GM18858 (cell line): Measurements from ENCODE around the gene PRSS23.

Experiments
- ATAC-seq: cut with Tn5 transposase; IDR thresholded peaks from one replicate; pipeline ENCODE4 v1.9.1; 2021; ENCODE audit not compliant: unreplicated experiment

The PRSS23 gene

DNA sequence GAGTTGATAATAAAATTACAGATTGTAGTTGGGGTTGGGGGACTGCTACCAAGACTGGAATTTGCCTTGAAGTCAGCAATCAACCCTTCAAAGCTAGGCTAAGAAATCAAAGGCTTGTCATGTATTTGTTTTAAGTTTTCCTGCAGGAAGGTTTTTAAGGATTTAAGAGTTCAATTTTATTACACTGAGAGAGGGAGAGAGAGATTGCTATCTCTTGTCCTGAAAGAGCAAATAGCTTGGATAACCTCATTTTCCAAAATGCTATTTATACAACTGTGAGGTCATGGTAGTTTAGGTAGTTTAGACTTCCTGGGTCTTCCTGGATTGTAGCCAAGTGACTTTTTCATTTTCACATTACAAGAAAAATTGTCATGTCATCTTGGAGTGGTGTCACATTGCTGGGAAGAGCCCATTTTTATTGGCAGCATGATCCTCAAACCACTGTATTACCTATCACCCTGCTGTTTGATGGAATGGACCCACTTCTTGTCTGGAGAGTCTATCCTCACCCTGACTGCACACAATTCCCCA is 10.1 kb upstream of the PRSS23 start:
- no peak for ATAC-seq

- ATAC-seq = no peak
Measured at GRCh38 chr11:86790867-86791849, 9.2 kb upstream of the PRSS23 start.

DNA sequence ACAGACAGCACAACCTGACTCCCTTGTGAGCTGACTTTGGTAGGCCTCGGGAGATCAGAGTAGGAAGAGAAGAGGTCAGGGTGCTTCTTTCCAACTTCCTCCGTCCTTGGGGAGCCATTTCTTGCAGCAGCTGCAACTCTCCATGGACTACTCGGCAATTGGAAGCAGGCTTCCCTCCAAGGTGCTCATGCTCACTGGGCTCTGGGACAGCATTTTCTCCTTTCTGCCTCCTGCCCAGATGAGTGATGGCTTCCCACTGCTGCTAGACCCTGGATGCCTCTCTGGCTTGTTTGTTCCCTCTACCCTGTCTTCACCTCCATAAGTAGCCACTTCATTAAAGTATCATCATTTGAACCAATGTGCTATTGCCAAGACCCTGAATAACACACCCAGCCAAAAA is 8.2 kb upstream of the PRSS23 start:
- no peak for ATAC-seq

DNA sequence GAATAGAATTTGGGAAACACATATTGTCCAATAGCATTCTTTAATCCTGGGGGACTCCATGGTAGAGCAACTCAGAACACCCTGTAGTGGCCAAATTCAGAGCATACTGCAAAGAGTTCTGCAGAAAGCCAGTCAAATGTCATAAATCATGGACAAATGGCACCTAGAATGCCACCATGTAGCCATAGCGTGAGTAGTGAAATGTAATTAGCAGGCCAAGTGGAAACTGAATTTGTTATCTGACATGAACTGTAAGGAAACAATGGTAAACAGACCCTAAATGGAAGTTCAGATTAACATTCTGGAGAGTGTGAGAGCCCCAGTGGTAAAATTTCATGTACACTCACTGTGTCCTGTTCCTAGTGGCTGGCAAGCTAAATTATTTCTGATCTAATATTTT is 7.0 kb upstream of the PRSS23 start:
- ATAC-seq = no peak

GRCh38 chr11:86795511-86795910 is 4.8 kb upstream of the PRSS23 start:
- no peak for ATAC-seq

GRCh38 chr11:86795949-86796348 is 4.4 kb upstream of the PRSS23 start:
- no peak for ATAC-seq

DNA sequence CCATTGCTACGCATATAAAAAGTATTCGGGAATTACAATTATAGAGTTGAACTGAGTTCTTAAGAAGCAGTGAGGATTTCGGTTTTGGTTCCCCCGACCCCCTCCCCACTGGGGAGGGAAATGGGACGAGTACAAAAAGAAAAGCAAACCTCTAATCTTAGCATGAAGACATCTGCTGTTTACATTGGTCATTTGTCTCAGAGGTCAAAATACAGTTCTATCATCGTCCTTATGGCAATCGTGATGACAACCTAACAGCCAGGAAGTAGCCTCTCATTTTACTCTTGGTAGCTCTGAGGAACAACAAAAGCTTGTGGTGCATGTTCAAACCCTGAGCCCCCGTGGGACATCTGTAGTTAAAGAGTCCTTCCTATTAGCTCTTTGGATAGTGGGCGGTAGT is 3.2 kb upstream of the PRSS23 start:
- no peak for ATAC-seq

DNA sequence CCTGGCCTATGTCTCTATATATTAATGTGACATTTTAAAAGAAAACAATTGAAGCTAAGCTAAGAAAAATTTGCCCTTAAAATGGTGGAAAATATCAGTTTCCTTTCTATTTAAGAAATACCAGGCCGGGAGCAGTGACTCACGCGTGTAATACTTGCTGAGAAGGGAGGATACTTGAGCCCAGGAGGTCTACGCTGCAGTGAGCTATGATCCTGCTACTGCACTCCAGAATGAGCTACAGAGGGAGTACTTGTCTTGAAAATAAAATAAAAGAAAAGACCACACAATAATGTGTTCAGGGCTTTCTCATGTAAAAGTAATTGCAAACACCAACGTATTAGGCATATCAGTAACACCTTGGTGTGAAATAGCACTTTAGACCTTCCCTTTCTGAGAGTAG is 1.4 kb upstream of the PRSS23 start:
- ATAC-seq = no peak

DNA sequence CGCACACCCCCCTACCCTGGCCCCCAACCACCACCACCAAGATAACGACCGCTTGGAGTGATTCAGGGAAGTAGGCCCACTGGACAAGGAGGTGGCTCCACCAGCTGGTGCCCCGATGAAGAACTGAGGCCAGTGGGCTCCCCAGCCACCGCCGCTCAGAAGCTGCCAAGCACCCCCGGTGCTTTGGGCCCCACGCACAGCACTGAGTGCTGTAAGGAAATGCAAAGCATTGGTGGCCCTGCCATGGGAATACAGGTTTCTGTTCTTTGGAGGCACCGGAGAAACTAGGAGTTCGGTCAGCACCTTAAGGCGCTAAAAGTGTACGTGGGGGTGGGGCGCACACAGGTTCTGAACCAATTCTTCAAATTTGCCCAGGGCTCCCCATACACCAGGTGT is 664 bp upstream of the PRSS23 start:
- no peak for ATAC-seq

GRCh38 chr11:86800960-86801272 is 574 bp downstream of the PRSS23 start:
- no peak for ATAC-seq

DNA sequence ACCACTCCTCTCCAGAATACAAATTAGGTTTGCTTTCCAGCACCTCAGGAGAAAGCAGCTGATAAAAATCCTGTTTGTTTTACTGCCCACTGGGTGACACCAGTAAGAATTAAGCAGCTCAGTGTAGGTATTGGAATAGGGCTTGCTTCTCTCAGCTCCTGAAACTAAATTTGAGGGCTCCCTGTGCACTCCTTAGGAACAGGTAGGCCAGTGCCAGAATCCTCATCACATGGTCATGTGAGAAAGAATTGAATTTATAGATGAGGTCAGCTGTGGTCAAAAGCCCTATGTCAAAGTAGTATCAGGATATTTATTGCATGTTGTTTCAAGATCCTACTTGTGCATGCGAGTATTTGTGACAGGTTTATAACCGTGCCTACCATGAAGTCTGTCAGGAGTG is 1.0 kb downstream of the PRSS23 start:
- no peak for ATAC-seq

DNA sequence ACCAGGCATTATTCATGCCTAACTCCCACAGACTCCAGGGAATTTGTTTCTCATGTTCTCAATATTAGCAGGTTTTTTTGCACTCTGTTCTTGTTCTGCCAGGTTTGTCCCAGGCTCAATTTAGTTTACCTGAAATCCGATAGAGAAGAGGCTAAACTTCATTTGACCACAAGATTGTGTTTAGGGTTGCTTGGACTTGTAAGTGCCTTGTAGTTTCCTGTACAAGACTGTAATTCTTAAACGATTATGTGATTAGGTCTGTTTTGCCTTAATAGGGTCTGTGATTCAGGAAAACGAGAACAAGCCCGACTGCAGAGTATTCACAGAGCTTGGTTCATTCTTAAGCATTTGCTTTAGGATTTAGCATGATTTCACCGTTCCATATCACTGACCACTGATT is 1.8 kb downstream of the PRSS23 start:
- ATAC-seq = no peak

DNA sequence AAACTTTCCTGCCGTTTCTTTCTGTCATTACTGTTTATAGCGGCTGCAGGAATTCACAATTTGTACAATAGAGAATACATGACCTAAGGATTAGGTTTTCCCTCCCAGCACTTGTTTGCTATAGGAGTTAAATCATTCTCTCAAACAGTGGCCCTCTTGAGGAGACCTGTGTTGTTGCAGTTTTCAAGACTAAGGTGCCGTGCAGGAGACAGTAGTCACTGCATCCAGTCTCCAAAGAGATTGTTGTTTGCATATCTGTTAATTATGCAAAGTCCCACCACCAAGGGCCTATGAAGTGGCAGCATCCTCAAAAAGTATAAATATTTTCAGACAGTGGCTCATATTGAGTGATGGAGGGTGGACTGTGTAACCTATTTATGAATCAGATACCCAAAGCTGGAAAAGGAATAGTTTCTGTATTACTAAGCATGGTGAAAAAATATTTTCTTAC is 2.3 kb downstream of the PRSS23 start:
- ATAC-seq = no peak

- ATAC-seq = no peak
Measured at GRCh38 chr11:86803136-86804045, 3.0 kb downstream of the PRSS23 start.

GRCh38 chr11:86804951-86805350 is 4.6 kb downstream of the PRSS23 start:
- ATAC-seq = no peak

DNA sequence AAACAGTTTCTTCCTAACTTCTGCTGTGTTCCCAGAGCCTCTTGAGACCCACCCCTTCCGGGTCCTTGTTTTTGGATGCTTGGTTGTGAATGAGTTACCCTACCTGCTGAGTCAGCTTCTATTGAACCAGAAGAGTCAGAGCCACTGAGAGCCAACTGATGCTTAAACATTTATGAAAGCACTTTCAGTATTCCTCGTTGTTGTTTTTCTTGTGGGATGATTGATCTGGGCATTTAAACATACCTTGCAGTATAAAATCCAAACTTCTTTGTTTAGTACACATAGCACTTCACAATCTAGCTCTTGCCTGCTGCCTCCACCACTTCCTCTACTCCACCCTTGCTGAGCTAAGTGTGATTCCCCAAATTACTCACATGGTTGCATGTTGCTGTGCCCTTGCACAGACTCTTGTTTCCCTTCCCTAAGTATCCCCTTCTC is 5.5 kb downstream of the PRSS23 start:
- peak; percentile 95 for ATAC-seq

GRCh38 chr11:86806903-86807302 is 6.6 kb downstream of the PRSS23 start:
- no peak for ATAC-seq

- ATAC-seq = no peak
Measured at GRCh38 chr11:86807360-86807759, 7.0 kb downstream of the PRSS23 start.

DNA sequence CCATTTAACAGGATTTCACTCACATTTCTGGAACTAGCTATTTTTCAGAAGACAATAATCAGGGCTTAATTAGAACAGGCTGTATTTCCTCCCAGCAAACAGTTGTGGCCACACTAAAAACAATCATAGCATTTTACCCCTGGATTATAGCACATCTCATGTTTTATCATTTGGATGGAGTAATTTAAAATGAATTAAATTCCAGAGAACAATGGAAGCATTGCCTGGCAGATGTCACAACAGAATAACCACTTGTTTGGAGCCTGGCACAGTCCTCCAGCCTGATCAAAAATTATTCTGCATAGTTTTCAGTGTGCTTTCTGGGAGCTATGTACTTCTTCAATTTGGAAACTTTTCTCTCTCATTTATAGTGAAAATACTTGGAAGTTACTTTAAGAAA is 9.2 kb downstream of the PRSS23 start:
- no peak for ATAC-seq

GRCh38 chr11:86810288-86810687 is 9.9 kb downstream of the PRSS23 start:
- no peak for ATAC-seq

- no peak for ATAC-seq
Measured at GRCh38 chr11:86811637-86812321, 11.4 kb downstream of the PRSS23 start.
